Hematopoietic multipotent progenitor cell treated with erythropoietin and hydrocortisone succinate and interleukin-3 and kit ligand, for 4 days (in vitro differentiated cells): Measurements from ENCODE around the gene PLTP.

ENCODE experiments used
- DNase-seq: peaks from one replicate; pipeline ENCODE4 v3.0.0-alpha.2; 2015

Gene PLTP

GRCh38 chr20:45867819-45868176, 44.2 kb downstream of the PLTP start:
- DNase-seq = no peak

GRCh38 chr20:45867136-45867818, 44.7 kb downstream of the PLTP start:
- DNase-seq = no peak

DNA sequence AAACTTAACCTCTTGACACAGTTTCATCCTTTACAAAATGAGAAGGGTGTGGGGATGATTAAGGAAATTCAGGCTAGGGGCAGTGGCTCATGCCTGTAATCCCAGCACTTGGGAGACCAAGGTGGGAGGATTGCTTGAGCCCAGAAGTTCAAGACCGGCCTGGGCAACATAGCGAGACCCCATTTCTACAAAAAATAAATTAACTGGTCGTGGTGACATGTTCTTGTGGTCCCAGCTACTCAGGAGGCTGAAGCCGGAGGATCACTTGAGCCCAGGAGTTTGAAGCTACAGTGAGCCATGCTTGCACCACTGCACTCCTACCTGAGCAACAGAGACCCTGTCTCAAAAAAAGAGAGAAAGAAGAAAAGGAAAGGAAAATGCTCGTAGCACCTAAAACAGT, 45.5 kb downstream of the PLTP start:
- no peak for DNase-seq

GRCh38 chr20:45863543-45864470, 48.1 kb downstream of the PLTP start:
- peak; percentile 33 for DNase-seq

DNA sequence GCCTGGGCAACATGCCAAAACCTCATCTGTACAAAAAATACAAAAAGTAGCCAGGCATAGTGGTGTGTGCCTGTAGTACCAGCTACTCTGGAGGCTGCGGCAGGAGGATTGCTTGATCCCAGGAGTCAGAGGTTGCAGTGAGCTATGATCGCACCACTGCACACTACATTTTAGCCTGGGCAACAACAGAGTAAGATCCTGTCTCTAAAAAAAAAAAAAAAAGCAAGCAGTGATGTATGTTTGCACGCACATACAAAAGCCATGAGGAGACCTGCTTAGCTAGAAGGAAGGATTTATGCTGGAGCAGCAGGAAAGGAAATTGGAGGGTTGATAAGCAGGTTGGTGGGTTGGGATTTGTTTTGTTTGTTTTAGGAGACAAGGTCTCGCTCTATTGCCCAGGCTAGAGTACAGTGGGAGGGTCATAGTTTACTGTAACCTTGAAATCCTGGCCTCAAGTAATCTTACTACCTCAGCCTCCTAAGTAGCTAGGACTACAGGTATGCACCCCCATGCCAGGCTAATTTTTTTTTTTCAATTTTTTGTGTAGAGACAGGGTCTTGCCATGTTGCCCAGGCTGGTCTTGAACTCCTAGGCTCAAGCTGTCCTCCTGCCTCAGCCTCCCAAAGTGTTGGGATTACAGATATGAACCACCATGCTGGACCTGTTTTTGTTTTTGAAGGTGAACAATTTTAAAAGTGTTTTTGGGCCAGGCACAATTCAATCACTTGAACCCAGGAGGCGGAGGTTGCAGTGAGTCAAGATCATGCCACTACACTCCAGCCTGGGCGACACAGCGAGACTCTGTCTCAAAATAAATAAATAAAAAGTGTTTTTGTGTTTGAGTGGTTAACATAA, 50.5 kb downstream of the PLTP start:
- peak; percentile 70 for DNase-seq

DNA sequence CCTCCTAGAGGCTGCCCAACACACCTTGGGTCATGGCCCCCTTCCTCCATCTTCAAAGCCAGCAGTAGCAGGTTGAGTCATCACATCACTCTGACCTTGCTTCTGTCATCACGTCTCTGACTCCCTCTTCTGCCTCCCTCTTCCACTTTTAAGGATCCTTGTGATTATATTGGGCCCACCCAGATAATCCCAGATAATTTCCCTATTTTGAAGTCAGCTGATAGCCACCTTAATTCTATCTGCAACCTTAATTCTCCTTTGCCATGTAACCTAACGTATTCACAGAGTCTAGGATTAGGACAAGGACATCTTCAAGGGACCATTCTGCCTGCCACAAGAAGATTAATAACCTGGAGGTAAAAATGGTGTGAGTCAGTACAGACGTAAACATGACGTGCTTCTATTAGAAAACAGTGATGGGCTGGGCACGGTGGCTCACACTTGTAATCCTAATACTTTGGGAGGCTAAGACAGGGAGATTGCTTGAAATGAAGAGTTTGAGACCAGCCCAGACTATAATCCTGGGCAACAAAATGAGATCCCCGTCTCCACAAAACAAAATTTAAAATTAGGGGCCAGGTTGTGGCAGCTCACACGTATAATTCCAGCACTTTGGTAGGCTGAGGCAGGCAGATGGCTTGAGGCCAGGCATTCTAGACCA, 51.3 kb downstream of the PLTP start:
- no peak for DNase-seq

DNA sequence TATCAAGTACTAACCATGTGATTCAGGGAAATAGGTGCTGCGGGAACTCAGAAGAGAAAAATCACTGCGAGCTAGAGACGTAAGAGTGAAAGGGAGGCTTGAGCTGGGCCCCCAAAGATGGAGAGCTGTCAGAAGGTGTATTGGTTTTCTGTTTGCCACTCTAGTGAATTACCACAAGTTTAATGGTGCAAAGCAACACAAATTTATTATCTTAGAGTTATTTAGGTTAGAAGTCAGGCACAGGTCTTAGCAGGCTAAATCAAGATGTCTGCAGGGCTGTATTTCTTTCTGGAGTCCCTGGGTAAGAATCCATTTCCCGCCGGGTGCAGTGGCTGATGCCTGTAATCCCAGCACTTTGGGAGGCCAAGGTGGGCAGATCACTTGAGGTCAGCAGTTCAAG, 52.0 kb downstream of the PLTP start:
- DNase-seq = no peak

DNA sequence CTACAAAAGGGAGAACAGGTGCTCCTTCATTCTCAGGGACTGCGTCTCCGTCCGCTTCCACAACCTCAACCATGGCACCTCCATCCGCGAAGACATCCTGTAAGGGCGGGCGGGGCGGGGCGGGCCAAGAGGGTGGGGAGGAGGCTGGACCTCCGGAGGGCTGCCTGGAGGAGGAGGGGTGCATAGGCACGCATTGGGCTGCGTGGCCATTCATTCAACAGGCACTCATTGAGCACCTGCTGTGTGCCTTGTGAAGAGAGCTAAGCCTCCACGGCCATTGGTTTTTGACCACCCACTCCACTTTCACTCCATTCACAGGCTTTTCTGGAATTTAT, 54.1 kb downstream of the PLTP start:
- DNase-seq = no peak

GRCh38 chr20:45857114-45857881, 54.7 kb downstream of the PLTP start, which contains the start of the genes ACOT8 and ZSWIM3:
Gene ACOT8, minus strand, starts transcription at chr20:45857392. Its CDS starts 77 bp downstream, at chr20:45857315.
Gene ZSWIM3, plus strand, starts transcription at chr20:45857614. Its CDS starts 212 bp downstream, at chr20:45857826.
- peak; percentile 100 for DNase-seq

DNA sequence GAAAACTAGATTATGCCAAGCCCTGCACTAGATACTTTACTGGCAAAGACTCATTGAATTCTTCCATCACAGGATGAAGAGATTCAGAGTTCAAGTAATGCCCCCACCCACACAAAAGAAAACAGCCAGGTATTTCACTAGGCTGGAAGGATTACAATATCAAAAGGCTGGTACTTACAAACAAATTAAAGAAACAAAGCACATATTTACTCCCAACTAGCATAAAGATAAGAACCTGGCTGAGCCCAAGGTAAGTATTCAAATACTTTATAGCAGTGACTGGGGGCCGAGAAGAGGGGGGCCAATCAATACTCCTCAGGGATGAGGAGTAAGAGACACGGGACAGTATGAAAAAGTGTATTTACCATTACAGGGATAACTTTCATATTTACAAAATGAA, 58.5 kb downstream of the PLTP start:
- no peak for DNase-seq

DNA sequence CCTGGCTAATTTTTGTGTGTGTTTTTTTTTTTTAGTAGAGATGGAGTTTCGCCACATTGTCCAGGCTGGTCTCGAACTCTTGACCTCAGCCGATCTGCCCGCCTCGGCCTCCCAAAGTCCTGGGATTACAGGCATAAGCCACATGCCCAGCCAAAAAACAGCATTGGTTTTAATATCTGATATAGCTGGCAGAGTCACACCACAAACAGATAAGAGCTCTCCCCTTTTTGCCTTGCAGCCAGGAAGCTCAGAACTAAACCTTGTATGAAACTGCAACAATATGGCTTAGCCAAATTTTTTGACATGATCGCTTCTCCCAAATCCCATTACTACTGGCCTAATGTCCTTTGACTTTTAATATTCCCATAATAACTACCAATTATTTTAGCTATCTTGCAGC, 59.6 kb downstream of the PLTP start:
- peak; percentile 68 for DNase-seq

- no peak for DNase-seq
Observed at GRCh38 chr20:45851501-45851900, 60.5 kb downstream of the PLTP start.

- peak; percentile 81 for DNase-seq
Observed at GRCh38 chr20:45850926-45851325, 61.0 kb downstream of the PLTP start.

DNA sequence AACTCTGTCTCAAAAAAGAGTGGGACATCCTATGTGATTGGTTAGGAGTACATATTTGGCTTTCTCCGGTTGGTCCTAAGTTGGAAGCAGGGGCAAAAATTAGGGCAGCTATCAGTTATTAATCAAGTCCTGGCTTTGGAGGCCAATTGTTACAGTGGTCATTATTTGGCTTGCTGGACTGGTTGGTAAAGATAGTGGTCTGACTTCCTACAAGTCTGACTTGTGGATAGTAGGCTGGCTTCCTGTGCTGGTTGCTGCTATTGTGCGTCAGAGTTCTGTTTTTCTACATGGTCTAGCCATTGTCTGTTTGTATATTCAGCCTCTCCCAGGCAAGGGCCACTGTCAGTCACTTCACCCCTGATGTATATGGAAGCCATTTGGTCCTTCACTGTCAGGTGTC, 61.7 kb downstream of the PLTP start:
- no peak for DNase-seq

DNA sequence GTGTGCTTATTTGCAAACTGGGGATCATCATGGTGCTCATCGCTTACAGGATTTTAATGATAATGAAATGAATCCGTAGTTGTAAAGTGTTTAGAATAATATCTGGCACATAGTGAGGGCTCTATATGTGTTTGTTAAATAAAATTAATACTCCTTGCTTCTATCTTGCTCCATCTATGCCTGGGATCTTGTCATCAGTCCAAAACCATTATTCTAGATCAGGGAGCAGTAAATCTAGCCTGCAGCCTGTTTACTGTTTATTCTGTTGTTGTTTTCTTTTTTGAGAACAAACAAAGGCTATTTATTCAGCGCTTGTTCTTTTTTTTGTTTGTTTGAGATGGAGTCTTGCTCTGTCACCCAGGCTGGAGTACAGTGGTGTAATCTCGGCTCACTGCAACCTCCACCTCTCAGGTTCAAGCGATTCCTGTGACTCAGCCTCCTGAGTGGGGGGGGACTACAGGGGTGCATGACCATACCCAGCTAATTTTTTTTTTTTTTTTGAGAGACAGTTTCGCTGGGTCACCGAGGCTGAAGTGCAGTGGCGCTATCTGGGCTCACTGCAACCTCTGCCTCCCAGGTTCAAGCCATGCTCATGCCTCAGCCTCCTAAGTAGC, 62.9 kb downstream of the PLTP start:
- no peak for DNase-seq
